OCI-LY7 (cell line): ENCODE data around the gene SART1.

Experiments
- CTCF ChIP-seq: fragments of 200-600 bp; sonication (generic); conservative IDR thresholded peaks from 2 replicates; pipeline ENCODE4 v1.5.1; 2014; ENCODE audit warnings: mild to moderate bottlenecking, antibody characterized with exemption, low read length, moderate library complexity, mixed read lengths
- EZH2phosphoT487 ChIP-seq: fragments of 200-600 bp; sonication (generic); IDR thresholded peaks from 2 replicates; pipeline ENCODE4 v1.6.1; 2018; ENCODE audit warnings: low read depth, borderline replicate concordance, mild to moderate bottlenecking, mixed run types, antibody characterized with exemption, low read length, moderate library complexity, mixed read lengths

- TF ChIP-seq CTCF (no peak), EZH2phosphoT487 (no peak)
Measured at GRCh38 chr11:66006134-66006890, 44.8 kb downstream of the SART1 start.
